ENCODE measurements around the gene NUDT3.

GRCh38 chr6:34343806-34344205 lies 48.7 kb downstream of the NUDT3 start:
- TF ChIP-seq POLR2A (IDR thresholded peaks at IDR 0.05) (no peak), EP300 (IDR thresholded peaks at IDR 0.05; ENCODE audit: low read depth) (no peak), CTCF (IDR thresholded peaks at IDR 0.05) (no peak), POLR2AphosphoS5 (IDR thresholded peaks at IDR 0.05) (no peak)

Data from transverse colon (tissue), 4 donors.